Progenitor cell of endocrine pancreas (in vitro differentiated cells): ENCODE measurements around the gene MGAT5. TPM values are rescaled to one million over a fixed set of nuclear protein-coding genes. Genes with fewer than 3 reads are reported as not detected.

Experiments
- DNase-seq: peaks from one replicate; pipeline ENCODE4 v3.0.0; 2021; ENCODE audit warnings: low spot score; ENCODE audit not compliant: unreplicated experiment
- H3K27ac Mint-ChIP-seq: 2 replicates; pipeline ENCODE4 v1.8.0; 2021; ENCODE audit warnings: mild to moderate bottlenecking, moderate library complexity, mixed read lengths
- H3K27me3 Mint-ChIP-seq: 2 replicates; pipeline ENCODE4 v1.8.0; 2021; ENCODE audit warnings: mixed read lengths
- H3K36me3 Mint-ChIP-seq: 2 replicates; pipeline ENCODE4 v1.8.0; 2022; ENCODE audit warnings: mixed read lengths; ENCODE audit not compliant: insufficient read depth
- H3K4me1 Mint-ChIP-seq: 2 replicates; pipeline ENCODE4 v1.8.0; 2021; ENCODE audit warnings: low read depth, mixed read lengths
- H3K4me3 Mint-ChIP-seq: 2 replicates; pipeline ENCODE4 v1.8.0; 2021; ENCODE audit warnings: low read depth, mild to moderate bottlenecking, moderate library complexity, mixed read lengths
- H3K9me3 Mint-ChIP-seq: 2 replicates; pipeline ENCODE4 v1.8.0; 2021; ENCODE audit warnings: low read depth, mixed read lengths
- CTCF ChIP-seq: fragments of 200-600 bp; sonication (generic); IDR thresholded peaks from one replicate; pipeline ENCODE4 v1.5.0; 2021; ENCODE audit warnings: antibody characterized with exemption, mild to moderate bottlenecking; ENCODE audit not compliant: unreplicated experiment
- total RNA-seq: library from RNA; stranded (reverse); gene quantifications from 2 replicates; pipeline ENCODE4 v1.2.1, GENCODE V29; 2021

MGAT5 gene
- total RNA-seq, 1 donor from 2014 or later: 110 TPM

DNA sequence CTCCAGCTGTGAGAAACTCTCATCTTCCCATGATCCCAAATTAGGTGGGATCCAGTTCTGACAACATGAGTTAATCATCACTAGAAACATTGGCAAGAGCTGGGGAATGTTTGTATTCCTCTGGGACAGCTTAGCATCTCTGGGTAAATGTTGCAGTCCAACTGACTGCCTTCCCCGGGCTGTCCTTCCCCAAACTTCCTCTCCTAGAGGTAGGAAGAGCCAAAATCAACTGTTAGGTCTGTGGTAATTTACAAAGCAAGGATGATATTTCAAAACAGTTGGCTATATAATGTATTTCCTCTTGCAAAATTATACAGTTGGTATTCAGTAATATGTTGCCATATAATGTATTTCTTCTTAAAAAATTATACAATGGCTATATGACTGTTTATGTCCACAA, 148.5 kb downstream of the MGAT5 start:
- TF ChIP-seq CTCF: no peak
- Mint-ChIP-seq H3K4me1 (peaks cover 8% of the 10 kb centered on the region), H3K9me3 (no peaks in the 10 kb centered on the region), H3K36me3 (peaks cover 19% of the 10 kb centered on the region), H3K4me3 (no peak overlapping the region), H3K27me3 (no peaks in the 10 kb centered on the region), H3K27ac (peak overlapping the region; percentile 77)
- no peak for DNase-seq

DNA sequence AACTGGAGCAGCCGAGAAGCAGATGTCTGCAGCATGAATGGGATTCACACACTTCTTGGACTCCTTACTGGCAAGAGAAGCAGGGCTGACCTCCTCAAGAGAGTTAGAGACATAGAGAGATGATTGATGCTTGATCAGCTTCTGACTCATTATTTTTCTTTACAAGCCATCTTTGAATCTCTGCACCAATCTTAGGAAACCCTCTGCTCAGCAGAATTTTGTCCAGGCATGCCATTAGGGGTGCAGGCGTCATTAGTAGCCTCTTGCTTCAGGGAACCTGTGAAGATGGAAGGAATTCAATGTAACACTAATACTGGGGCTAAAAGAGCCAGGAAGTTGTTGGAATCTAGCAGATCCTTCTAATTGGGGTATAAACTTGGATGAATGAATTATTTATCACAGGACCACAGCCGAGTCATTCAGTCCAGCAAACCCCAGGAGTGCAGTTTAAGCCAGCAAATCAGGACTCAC, 151.8 kb downstream of the MGAT5 start:
- H3K27me3 Mint-ChIP-seq: no peaks in the 10 kb centered on the region
- TF ChIP-seq CTCF: no peak
- no peak overlapping the region for H3K4me3 Mint-ChIP-seq
- H3K27ac Mint-ChIP-seq: no peak overlapping the region
- H3K4me1 Mint-ChIP-seq: peaks cover 17% of the 10 kb centered on the region
- no peak for DNase-seq
- no peaks in the 10 kb centered on the region for H3K9me3 Mint-ChIP-seq
- H3K36me3 Mint-ChIP-seq: peaks cover 17% of the 10 kb centered on the region

GRCh38 chr2:134406311-134406710, 152.4 kb downstream of the MGAT5 start:
- Mint-ChIP-seq H3K27me3 (no peaks in the 10 kb centered on the region), H3K36me3 (peaks cover 17% of the 10 kb centered on the region), H3K4me3 (no peak overlapping the region), H3K27ac (no peak overlapping the region), H3K9me3 (no peaks in the 10 kb centered on the region), H3K4me1 (peaks cover 22% of the 10 kb centered on the region)
- DNase-seq: no peak
- TF ChIP-seq CTCF: no peak

- DNase-seq: no peak
- Mint-ChIP-seq H3K4me3 (no peak overlapping the region), H3K27me3 (no peaks in the 10 kb centered on the region), H3K9me3 (no peaks in the 10 kb centered on the region), H3K4me1 (peaks cover 25% of the 10 kb centered on the region), H3K36me3 (peaks cover 17% of the 10 kb centered on the region), H3K27ac (peak overlapping the region; percentile 53)
- no peak for TF ChIP-seq CTCF
These were observed 152.9 kb downstream of the MGAT5 start for GRCh38 chr2:134406736-134407135.

GRCh38 chr2:134407154-134407890, 153.4 kb downstream of the MGAT5 start:
- no peak for DNase-seq
- Mint-ChIP-seq H3K27me3 (no peaks in the 10 kb centered on the region), H3K4me3 (no peak overlapping the region), H3K4me1 (peaks cover 27% of the 10 kb centered on the region), H3K9me3 (no peaks in the 10 kb centered on the region), H3K27ac (peak overlapping the region; percentile 53), H3K36me3 (peaks cover 16% of the 10 kb centered on the region)
- no peak for TF ChIP-seq CTCF
